Skeletal muscle tissue (tissue), 4 donors: ENCODE results near the gene ARHGAP30. TPM values are rescaled to one million over a fixed set of nuclear protein-coding genes. Genes with fewer than 3 reads are reported as not detected.

Experiments
- H3K27ac ChIP-seq: one replicate; pipeline ENCODE4 v1.7.0; 2013; ENCODE audit warnings: mild to moderate bottlenecking, low read depth, low read length, inconsistent platforms
- H3K27me3 ChIP-seq, 3 donors: one replicate each; pipeline ENCODE4 v1.7.0; 2013; ENCODE audit warnings: low read length in 3 of 3; ENCODE audit not compliant: control insufficient read depth in 3 of 3, insufficient read depth in 3 of 3
- H3K36me3 ChIP-seq, 3 donors: one replicate each; pipeline ENCODE4 v1.7.0; 2013; ENCODE audit warnings: low read length in 3 of 3; ENCODE audit not compliant: control insufficient read depth in 3 of 3, insufficient read depth in 3 of 3
- H3K4me1 ChIP-seq, 3 donors: one replicate each; pipeline ENCODE4 v1.7.0; 2013; ENCODE audit warnings: low read length in 3 of 3, mild to moderate bottlenecking in 3 of 3; ENCODE audit not compliant: control insufficient read depth in 3 of 3, insufficient read depth in 3 of 3
- H3K4me3 ChIP-seq, 3 donors: one replicate each; pipeline ENCODE4 v1.7.0; 2013; ENCODE audit warnings: low read length in 3 of 3
- H3K9ac ChIP-seq, 3 donors: one replicate each; pipeline ENCODE4 v1.7.0; 2013; ENCODE audit warnings: low read length in 3 of 3, mild to moderate bottlenecking in 3 of 3, moderate library complexity in 2 of 3, low read depth in 1 of 3
- H3K9me3 ChIP-seq, 3 donors: one replicate each; pipeline ENCODE4 v1.7.0; 2013; ENCODE audit warnings: low read length in 3 of 3; ENCODE audit not compliant: control insufficient read depth in 3 of 3
- total RNA-seq: library from RNA; depleted of rRNA; stranded (reverse); fragments of >200 nt; gene quantifications from one replicate; pipeline ENCODE4 v1.2.3, GENCODE V29; 2014
- donor health status: Osteomylitis.

ARHGAP30 gene
- total RNA-seq, 1 donor from 2014 or later: 4.2 TPM

DNA sequence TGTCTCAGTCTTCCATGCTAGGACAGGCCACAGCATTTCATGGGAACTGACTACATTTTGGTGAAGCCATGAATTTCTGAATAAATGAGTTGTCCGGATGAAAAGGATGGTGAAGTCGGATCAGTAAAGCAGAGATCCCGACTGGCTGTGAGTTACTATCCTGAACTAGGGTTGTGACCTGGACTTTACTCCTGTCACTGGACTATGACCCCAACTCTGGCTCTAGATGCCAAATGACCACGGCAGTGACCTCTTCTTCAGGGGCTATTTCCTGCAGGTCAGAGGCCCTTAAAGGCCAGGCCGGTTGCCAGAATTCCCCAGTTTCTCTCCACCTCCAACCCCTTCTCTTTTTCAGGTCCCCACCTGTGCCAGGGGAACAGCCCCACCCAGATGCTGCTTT lies 21.4 kb upstream of the ARHGAP30 start:
- Histone ChIP-seq H3K4me1 (peaks cover 0 to 4% (median 0%) of the 10 kb centered on the region in 3 donors), H3K9ac (no peak overlapping the region), H3K27me3 (no peaks in the 10 kb centered on the region)

DNA sequence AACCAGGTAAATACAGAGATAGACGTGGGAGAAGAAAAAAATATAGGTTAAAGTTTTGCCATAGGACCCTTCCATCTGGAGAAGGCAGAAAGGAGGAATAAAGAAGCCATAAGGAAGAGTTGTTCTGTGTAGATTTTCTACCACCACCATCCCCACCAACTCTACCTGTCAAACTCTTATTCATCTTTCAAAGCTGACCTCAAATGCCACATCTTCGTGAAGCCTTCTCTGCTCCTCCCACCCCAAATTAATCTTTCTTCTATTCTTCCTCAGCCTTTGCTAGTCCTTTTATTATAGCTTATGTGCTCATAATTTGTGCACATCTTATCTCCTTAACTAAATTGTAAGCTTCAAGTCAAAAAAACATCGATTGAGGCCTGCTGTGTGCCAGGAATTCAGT lies 20.9 kb upstream of the ARHGAP30 start:
- Histone ChIP-seq H3K4me1 (peaks cover 0 to 4% (median 0%) of the 10 kb centered on the region in 3 donors), H3K9ac (no peak overlapping the region), H3K9me3 (no peaks in the 10 kb centered on the region), H3K36me3 (no peaks in the 10 kb centered on the region), H3K27ac (no peak overlapping the region), H3K27me3 (no peaks in the 10 kb centered on the region), H3K4me3 (no peak overlapping the region)

More for the DNA sequence above, 21.4 kb upstream of the ARHGAP30 start:
- Histone ChIP-seq H3K4me3 (no peak overlapping the region), H3K36me3 (no peaks in the 10 kb centered on the region), H3K9me3 (no peaks in the 10 kb centered on the region), H3K27ac (no peak overlapping the region)

DNA sequence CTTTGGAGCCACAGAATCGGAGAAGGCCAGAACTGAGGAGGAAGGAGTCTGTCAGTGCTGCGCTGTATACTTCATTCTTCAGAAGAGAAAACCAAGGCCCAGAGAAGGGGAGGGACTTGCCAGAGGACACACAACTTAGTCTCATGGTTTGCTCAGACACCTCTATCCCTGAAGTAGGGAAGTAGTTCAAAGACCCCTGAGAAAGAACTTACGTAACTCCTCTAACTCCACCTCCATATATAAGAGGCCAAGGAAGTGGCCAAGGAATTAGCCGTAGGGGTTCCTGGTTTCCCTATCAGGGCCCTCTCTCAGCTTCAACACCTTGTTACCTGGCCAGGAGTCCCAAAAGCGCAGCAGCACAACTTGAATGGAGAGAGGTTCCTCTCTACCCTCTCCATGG lies 20.2 kb upstream of the ARHGAP30 start:
- no peaks in the 10 kb centered on the region for H3K36me3 ChIP-seq
- no peak overlapping the region for H3K9ac ChIP-seq
- H3K27ac ChIP-seq: no peak overlapping the region
- H3K27me3 ChIP-seq: no peaks in the 10 kb centered on the region
- no peak overlapping the region for H3K4me3 ChIP-seq
- H3K9me3 ChIP-seq: no peaks in the 10 kb centered on the region
- H3K4me1 ChIP-seq: peaks cover 0 to 4% (median 0%) of the 10 kb centered on the region in 3 donors

DNA sequence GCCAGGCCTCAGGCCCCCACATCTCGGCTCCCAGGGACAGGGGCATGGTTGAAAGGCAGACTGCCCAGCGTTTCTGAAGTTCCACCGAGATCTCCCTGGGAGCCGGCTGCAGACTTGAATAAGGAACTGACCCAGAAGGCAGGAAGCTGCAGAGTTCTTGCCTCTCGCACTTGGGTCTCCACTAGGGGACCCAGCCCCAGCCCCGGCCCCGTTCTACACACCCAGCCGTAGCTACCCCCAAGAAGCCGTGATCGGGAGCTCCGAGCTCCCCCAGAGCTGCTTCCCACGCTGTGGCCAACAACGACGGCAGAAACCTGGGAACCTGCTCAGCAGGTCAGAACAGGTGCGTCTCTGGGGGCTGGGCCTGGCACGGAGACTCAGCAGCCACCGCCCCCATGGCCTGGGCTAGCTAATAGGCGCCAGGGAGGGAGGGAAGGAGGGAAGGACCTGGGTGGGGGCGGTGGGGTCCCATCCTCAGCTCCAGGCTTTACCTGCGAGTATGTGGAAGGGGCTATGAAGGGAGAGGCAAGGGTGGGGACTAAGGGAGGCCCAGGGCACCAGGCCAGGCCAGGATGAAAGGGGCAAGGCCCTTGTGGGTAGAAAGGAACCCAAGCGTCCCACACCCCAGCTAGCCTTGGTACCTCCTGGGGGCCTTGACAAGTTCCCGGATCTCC lies 19.7 kb upstream of the ARHGAP30 start, which contains the start of gene NECTIN4:
NECTIN4 (minus strand) TSS at position 308 of the 674 bp plus-strand sequence; CDS start at position 46, 262 bp downstream.
- Histone ChIP-seq H3K27ac (no peak within 1 kb of the TSS), H3K4me1 (peaks cover 0 to 4% (median 0%) of the 10 kb centered on the region in 3 donors), H3K9me3 (no peaks in the 10 kb centered on the region), H3K9ac (no peak within 1 kb of the TSS), H3K36me3 (no peaks in the 10 kb centered on the region), H3K4me3 (no peak within 1 kb of the TSS), H3K27me3 (no peaks in the 10 kb centered on the region)

DNA sequence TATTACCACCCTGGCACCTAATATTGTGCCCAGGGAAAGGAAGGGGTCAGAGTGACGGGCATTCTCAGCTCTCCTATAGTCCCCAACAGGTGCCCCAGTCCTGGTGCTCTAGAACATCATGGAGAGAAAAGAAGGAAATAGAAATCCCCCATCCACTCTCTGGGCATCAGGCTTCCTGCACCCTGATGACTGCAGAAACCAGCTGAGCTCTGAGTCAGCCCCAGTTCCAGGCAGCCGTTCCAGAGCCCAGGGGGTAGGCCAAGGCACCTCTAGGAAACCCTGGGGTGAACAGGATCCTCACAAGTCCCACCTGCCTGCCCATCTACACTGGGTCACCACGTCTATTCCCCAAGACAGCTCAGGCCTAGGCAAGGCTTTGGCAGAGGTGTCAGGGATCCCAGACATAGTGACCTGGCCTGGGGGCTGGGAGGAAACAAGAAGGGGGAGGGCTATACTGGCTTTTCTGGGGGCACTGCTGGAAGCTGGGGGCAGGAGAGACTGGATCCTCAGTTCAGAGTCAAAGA lies 19.0 kb upstream of the ARHGAP30 start:
- H3K9ac ChIP-seq: no peak overlapping the region
- no peaks in the 10 kb centered on the region for H3K9me3 ChIP-seq
- H3K36me3 ChIP-seq: no peaks in the 10 kb centered on the region
- no peaks in the 10 kb centered on the region for H3K27me3 ChIP-seq
- H3K4me3 ChIP-seq: no peak overlapping the region
- H3K27ac ChIP-seq: no peak overlapping the region
- peaks cover 0 to 5% (median 0%) of the 10 kb centered on the region in 3 donors for H3K4me1 ChIP-seq

DNA sequence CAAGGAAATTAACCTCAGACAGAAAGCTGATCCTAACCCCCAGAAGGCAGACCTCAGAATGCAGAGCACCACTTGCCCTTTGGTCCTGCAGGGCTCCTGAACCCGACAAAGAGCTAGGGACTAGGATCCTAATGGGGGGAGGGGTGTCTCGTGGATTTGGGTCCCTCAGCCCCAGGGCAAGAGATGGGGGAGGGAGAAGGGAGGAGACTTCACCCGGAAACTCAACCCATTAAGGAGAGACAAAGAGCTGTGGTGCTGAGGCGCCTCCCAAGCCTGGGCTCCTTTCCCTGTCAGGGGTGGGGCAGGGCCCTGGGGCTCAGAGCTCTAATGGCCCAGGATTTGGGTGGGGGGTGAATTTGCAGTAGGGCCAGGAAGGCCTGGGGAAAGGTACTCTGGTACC lies 16.8 kb upstream of the ARHGAP30 start:
- no peaks in the 10 kb centered on the region for H3K9me3 ChIP-seq
- H3K27ac ChIP-seq: no peak overlapping the region
- no peaks in the 10 kb centered on the region for H3K27me3 ChIP-seq
- peaks cover 0 to 12% (median 4%) of the 10 kb centered on the region in 3 donors for H3K4me1 ChIP-seq
- H3K4me3 ChIP-seq: no peak overlapping the region
- H3K36me3 ChIP-seq: no peaks in the 10 kb centered on the region
- no peak overlapping the region for H3K9ac ChIP-seq

DNA sequence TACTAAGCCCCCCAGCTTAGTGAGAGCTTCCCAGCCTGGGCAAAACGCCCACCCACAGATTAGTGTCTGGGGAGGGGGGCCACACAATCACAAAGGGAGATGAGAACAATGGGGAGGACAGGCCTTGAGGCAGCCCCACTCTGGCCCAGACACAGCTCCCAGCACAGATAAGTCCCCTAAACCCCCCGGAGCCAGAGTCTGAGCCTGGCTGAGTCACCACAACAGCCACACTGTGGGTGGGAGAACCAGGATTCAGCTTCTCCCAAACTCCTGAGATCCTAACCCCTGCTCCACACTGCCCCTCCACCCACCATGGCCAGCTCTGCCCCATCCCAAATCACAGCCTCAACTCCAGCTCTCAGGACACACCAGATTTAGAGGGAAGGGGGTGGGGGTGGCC lies 15.5 kb upstream of the ARHGAP30 start:
- no peak overlapping the region for H3K9ac ChIP-seq

DNA sequence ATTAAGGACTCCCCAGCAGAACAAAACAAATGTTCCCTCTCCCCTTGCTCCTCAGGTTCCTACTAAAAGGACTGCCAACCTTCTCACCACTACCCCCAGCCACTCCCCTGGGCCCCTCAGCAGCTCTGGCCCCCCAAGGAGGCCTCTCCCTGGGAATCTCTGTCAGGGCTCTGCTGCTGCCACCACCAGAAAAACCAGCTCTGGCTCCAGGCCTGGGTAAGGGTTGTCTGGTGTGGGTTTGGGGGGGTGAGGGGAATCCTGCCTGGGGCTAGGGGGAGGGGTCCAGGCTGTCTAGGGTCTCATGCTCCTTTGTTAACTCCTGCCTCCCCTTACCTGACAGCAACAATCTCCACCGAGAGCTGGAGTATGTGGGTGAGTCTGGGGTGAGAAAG lies 14.9 kb upstream of the ARHGAP30 start:
- H3K9me3 ChIP-seq: no peaks in the 10 kb centered on the region
- H3K27ac ChIP-seq: no peak overlapping the region
- peaks cover 0 to 3% (median 0%) of the 10 kb centered on the region in 3 donors for H3K27me3 ChIP-seq
- H3K4me3 ChIP-seq: no peak overlapping the region
- H3K36me3 ChIP-seq: no peaks in the 10 kb centered on the region
- H3K4me1 ChIP-seq: peaks cover 0 to 12% (median 4%) of the 10 kb centered on the region in 3 donors
- H3K9ac ChIP-seq: no peak overlapping the region

More for the DNA sequence above, 15.5 kb upstream of the ARHGAP30 start:
- Histone ChIP-seq H3K9me3 (no peaks in the 10 kb centered on the region), H3K4me1 (peaks cover 0 to 12% (median 4%) of the 10 kb centered on the region in 3 donors), H3K4me3 (no peak overlapping the region), H3K27ac (no peak overlapping the region), H3K36me3 (no peaks in the 10 kb centered on the region), H3K27me3 (no peaks in the 10 kb centered on the region)

DNA sequence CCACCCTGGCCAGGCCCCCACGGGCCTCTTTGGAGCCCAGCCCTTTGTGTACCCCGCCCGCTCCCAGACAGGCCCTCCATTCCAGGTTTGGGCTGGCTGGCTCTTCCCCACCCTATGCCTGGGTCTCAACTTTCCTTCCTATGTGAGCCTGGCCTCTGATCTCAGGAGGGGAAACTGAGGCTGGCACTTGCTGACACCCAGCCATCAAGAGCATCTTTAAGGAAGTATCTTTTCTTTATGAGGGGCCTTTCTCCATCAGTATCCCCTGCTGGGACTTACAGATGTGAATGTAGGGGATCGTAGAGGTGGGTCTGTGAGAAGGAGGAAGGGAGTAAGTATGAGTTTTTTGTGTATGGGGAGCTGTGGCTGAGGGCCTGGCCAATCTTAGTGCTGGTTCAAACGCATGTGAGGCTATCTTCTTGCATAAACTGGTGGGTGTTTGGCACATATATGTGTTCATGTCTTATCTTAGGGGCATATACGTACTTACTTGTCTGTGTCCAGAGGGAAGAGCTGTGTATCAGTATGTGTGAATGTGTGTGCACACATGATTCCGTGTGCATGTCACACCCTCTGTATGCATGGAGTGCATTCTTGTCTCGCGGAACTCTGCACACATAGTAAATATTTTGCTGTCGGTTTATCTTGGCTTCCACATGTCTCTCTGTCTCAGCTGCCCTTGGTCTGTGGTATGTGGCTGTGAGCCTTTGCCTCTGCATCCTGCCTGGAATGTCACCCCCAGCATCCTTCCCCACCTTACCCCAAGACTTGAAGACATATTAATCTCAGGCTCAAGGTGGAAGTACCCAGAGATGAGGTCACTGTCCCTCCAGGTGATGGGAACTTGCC lies 14.3 kb upstream of the ARHGAP30 start:
- Histone ChIP-seq H3K9ac (no peak overlapping the region), H3K4me1 (peaks cover 0 to 11% (median 4%) of the 10 kb centered on the region in 3 donors), H3K27ac (no peak overlapping the region), H3K27me3 (peaks cover 2 to 9% (median 3%) of the 10 kb centered on the region in 3 donors), H3K36me3 (no peaks in the 10 kb centered on the region), H3K9me3 (no peaks in the 10 kb centered on the region), H3K4me3 (no peak overlapping the region)
